Mesothelial cell of epicardium (in vitro differentiated cells): ENCODE data around the gene AJAP1. TPM values are rescaled to one million over a fixed set of nuclear protein-coding genes. Genes with fewer than 3 reads are reported as not detected.
"Not testable (repeated sequence)": the region's sequence is repeated elsewhere in the genome, so short reads cannot be mapped to it uniquely, and the experiment has no call there.

Experiments
- DNase-seq, 2 experiments: peaks; one replicate each; pipeline ENCODE4 v3.0.0; 2021; ENCODE audit warnings: low spot score in 2 of 2; ENCODE audit not compliant: unreplicated experiment in 2 of 2
- H3K27ac Mint-ChIP-seq: 2 replicates; pipeline ENCODE4 v1.8.0; 2021; ENCODE audit warnings: mixed read lengths
- H3K27me3 Mint-ChIP-seq: 2 replicates; pipeline ENCODE4 v1.8.0; 2021; ENCODE audit warnings: low read depth, mixed read lengths
- H3K36me3 Mint-ChIP-seq: 2 replicates; pipeline ENCODE4 v1.8.0; 2021; ENCODE audit warnings: mixed read lengths
- H3K4me1 Mint-ChIP-seq: 2 replicates; pipeline ENCODE4 v1.8.0; 2021; ENCODE audit warnings: mixed read lengths
- H3K4me3 Mint-ChIP-seq: 2 replicates; pipeline ENCODE4 v1.8.0; 2021; ENCODE audit warnings: mild to moderate bottlenecking, moderate library complexity, mixed read lengths
- H3K9me3 Mint-ChIP-seq: 2 replicates; pipeline ENCODE4 v1.8.0; 2021; ENCODE audit warnings: mixed read lengths
- total RNA-seq: library from RNA; stranded (reverse); gene quantifications from 3 replicates; pipeline ENCODE4 v1.2.1, GENCODE V29; 2021
- TF ChIP-seq, protein P1 (sequence below): fragments of 200-600 bp; sonication (generic); IDR thresholded peaks from one replicate; pipeline ENCODE4 v1.5.0; 2021; ENCODE audit warnings: antibody characterized with exemption; ENCODE audit not compliant: unreplicated experiment

The AJAP1 gene
- total RNA-seq, 1 donor from 2014 or later: 2.4 TPM

DNA sequence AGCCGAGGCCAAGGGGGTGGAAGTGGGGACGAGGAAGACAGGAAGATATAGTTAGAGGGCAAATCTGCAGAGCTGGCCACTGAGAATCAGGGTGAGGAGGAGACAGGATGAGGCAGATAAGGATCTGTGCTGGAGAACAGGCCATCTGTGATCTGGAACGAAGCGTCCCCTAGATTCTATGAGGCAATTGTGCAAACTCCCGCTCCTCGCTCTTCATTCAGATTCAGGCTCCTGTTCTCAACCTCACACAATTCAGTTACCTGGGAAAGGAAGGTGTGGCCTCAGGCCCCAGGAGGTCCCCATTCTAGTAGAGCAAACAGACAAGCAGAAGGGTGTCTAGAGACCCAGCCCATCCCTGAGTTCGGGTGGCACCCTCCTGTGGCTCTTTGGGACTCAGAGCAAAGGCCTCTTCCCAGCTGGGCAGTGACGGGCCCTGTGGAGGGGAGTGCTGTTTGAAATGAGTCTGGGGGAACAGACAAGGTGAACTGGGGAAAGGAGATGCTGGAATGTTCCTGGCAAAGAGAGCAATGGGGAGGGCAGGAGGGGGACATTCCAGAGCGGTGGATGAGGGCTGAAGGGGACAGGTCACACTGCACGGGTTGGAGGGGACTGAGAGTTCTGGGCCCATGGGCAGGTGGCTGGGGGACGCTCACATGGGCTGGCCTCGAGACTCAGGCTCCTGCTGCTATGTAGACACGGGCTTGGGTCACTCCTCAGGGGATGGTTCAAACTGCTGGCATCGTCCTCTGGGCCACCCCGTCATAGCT is 39.9 kb upstream of the AJAP1 start:
- DNase-seq: no peak
- TF ChIP-seq, protein P1, sequence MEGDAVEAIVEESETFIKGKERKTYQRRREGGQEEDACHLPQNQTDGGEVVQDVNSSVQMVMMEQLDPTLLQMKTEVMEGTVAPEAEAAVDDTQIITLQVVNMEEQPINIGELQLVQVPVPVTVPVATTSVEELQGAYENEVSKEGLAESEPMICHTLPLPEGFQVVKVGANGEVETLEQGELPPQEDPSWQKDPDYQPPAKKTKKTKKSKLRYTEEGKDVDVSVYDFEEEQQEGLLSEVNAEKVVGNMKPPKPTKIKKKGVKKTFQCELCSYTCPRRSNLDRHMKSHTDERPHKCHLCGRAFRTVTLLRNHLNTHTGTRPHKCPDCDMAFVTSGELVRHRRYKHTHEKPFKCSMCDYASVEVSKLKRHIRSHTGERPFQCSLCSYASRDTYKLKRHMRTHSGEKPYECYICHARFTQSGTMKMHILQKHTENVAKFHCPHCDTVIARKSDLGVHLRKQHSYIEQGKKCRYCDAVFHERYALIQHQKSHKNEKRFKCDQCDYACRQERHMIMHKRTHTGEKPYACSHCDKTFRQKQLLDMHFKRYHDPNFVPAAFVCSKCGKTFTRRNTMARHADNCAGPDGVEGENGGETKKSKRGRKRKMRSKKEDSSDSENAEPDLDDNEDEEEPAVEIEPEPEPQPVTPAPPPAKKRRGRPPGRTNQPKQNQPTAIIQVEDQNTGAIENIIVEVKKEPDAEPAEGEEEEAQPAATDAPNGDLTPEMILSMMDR: no peak
- Mint-ChIP-seq H3K9me3 (peaks cover 11% of the 10 kb centered on the region), H3K4me1 (peaks cover 7% of the 10 kb centered on the region), H3K36me3 (no peaks in the 10 kb centered on the region), H3K27ac (no peak overlapping the region), H3K4me3 (no peak overlapping the region), H3K27me3 (peaks cover 1% of the 10 kb centered on the region)

DNA sequence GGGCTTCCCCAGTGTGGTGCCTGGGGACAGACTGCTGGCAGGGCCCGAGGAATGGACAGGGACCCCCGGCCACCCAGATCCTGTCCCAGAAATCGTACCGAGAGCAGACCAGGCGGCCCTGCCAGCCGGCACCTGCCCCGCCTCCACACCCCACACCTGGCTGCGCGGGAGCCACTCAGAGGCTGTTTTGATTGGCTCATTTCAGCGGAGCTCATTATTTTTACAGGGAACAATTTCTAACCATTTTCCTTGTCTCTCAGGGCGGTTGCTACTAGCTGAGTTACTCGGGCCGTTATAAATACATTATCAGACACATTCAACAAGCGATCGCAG is 39.3 kb upstream of the AJAP1 start:
- Mint-ChIP-seq H3K27ac (no peak overlapping the region), H3K27me3 (peaks cover 1% of the 10 kb centered on the region), H3K4me3 (no peak overlapping the region), H3K4me1 (peaks cover 7% of the 10 kb centered on the region), H3K9me3 (peaks cover 5% of the 10 kb centered on the region), H3K36me3 (no peaks in the 10 kb centered on the region)
- no peak for DNase-seq
- TF ChIP-seq, protein P1: no peak

DNA sequence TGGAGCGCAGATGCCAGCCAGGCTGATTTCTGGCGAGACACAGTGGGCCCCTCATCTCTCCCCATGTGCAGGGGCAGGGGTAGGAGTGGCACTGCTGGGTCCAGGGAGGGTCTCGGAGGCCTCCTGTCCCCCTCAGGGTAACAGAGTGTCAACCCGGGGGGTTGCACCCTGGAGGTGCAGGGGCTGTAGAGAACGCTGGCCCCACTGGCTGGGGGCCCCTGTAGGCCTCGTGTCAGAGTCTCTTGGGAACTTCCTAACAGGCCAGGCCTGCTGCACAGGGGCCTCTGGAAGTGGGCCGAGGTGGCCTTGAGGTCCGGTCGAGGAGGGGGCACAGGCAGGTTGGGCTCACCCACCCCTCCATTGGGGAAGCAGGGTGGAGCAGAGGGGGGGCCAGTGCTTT is 38.9 kb upstream of the AJAP1 start:
- H3K36me3 Mint-ChIP-seq: no peaks in the 10 kb centered on the region
- DNase-seq: no peak

DNA sequence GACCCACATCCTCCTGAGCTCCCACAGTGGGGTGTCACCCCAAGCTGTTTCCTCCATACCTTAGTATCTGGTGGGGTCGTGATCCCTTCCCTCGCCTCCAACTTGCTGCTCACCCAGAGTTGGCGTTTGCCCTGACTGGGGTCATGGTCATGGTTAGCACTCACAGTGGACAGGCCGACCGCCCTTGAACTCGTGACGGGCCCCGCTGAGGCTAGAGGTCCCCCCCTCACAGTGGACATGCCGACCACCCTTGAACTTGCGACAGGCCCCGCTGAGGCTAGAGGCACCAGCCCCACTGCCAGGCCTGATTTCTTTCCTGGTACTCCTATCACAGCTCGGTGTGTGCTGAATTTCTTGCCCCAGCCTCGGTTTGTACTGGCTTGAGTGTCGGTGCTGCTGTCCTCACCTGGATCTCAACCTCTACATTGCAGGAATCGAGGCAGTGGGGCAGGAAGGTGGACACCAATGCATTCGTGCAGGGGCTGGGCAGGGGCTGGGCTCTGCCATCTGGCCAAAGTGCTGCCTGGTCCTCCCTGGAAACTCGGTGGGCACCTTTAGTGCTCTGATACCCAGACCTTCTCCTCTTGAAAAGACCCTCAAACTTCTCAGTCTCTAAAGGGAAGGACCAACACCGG is 37.5 kb upstream of the AJAP1 start:
- H3K4me1 Mint-ChIP-seq: peaks cover 7% of the 10 kb centered on the region
- no peak overlapping the region for H3K27ac Mint-ChIP-seq
- TF ChIP-seq, protein P1: no peak
- H3K27me3 Mint-ChIP-seq: peaks cover 1% of the 10 kb centered on the region
- no peak for DNase-seq
- H3K9me3 Mint-ChIP-seq: no peaks in the 10 kb centered on the region
- no peak overlapping the region for H3K4me3 Mint-ChIP-seq
- no peaks in the 10 kb centered on the region for H3K36me3 Mint-ChIP-seq

More for the DNA sequence above, 38.9 kb upstream of the AJAP1 start:
- no peak overlapping the region for H3K27ac Mint-ChIP-seq
- H3K27me3 Mint-ChIP-seq: peaks cover 1% of the 10 kb centered on the region
- H3K9me3 Mint-ChIP-seq: peaks cover 4% of the 10 kb centered on the region
- TF ChIP-seq, protein P1: no peak
- H3K4me3 Mint-ChIP-seq: no peak overlapping the region
- peaks cover 7% of the 10 kb centered on the region for H3K4me1 Mint-ChIP-seq

DNA sequence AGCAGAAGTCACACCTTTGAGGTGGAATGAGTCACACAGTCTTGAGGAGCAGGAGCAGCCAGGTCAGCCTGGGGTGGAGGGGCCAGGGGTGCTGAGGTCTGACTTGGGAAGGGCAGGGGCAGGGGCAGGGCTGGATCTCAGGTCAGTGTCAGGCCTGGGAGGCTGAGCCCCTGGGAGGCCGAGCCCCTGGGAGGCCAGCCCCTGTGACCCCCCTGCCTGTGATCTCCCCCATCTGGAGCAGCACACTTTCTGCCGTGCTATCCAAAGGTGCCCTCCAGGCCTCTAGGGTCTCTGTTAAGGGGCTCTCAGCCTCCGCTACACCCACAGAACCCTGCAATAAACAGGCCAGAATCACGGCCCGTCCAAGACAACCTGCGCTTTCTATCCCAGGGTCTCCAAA is 36.9 kb upstream of the AJAP1 start:
- Mint-ChIP-seq H3K4me1 (peaks cover 7% of the 10 kb centered on the region), H3K9me3 (no peaks in the 10 kb centered on the region), H3K27ac (no peak overlapping the region), H3K27me3 (no peaks in the 10 kb centered on the region), H3K4me3 (no peak overlapping the region), H3K36me3 (no peaks in the 10 kb centered on the region)
- TF ChIP-seq, protein P1: no peak
- no peak for DNase-seq

DNA sequence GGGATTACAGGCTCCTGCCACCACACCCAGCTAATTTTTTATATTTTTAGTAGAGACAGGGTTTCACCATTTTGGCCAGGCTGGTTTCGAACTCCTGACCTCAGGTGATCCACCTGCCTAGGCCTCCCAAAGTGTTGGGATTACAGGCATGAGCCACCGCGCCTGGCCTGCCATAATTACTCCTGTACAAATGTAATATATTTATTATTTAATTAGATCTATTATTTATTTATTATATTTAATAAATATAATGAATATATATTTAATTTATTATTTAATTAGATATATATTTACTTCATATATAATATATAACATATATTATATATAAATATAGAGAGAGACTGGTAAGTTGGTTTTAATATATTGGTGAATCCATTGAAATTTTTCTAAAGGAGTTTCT is 35.6 kb upstream of the AJAP1 start:
- H3K4me3 Mint-ChIP-seq, H3K36me3 Mint-ChIP-seq, DNase-seq, H3K9me3 Mint-ChIP-seq, H3K27me3 Mint-ChIP-seq, H3K4me1 Mint-ChIP-seq, H3K27ac Mint-ChIP-seq: not testable (repeated sequence)
